DMS153 treated with DMSO at 0.1 percent for 48 hours (cell line): ENCODE results near the gene LRRC45.
"Not testable (repeated sequence)": the region's sequence is repeated elsewhere in the genome, so short reads cannot be mapped to it uniquely, and the experiment has no call there.

Experiments
- DNase-seq: peaks from one replicate; lab custom pipeline; 2025; ENCODE audit not compliant: unreplicated experiment; lab: John Stamatoyannopoulos, UW

LRRC45 gene

DNA sequence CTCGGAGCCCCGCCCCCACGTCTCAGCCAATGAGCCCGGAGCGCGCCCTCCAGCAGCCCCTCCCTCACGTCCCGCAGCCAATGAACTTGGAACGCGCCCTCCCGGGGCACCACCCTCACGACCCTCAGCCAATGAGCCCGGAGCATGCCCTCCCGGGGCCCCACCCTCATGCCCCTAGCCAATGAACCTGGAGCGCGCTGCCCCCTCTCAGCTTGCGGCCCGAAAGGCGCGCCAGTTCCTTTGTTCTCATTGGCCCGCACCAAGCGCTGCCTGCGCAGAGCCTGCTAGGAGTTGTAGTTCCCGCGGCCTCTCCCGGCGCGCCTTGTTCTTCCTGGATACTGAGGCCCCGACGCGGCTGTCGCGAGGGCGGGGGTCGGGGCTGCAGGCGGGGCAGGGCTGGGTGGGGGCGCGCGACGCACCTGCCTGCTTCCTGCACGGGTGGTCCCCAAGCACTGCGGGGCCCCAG lies at the start of gene LRRC45:
Gene LRRC45, plus strand, starts transcription at position 325 of the 466 bp plus-strand sequence. CDS start 339 bp downstream, outside the sequence.
- peak; percentile 98 for DNase-seq

DNA sequence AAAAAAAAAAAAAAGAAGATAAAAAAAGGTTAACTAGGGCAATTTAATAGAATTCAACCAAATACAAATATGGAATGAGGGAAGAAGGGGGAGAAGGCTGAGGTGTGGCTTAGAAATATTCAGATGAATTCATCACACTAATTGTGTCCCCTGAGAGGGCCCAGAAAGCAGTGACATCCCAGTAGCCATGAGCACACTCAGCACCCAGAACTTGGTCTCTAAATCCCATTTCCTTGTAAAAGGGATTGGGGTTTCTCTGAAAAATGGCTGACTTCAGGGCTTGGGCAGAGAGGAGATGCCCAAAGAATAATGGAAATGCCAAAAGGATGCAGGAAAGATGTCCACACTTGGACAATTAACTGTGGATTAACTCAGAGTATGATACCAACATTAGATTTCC lies 49.7 kb upstream of the LRRC45 start:
- no peak for DNase-seq

DNA sequence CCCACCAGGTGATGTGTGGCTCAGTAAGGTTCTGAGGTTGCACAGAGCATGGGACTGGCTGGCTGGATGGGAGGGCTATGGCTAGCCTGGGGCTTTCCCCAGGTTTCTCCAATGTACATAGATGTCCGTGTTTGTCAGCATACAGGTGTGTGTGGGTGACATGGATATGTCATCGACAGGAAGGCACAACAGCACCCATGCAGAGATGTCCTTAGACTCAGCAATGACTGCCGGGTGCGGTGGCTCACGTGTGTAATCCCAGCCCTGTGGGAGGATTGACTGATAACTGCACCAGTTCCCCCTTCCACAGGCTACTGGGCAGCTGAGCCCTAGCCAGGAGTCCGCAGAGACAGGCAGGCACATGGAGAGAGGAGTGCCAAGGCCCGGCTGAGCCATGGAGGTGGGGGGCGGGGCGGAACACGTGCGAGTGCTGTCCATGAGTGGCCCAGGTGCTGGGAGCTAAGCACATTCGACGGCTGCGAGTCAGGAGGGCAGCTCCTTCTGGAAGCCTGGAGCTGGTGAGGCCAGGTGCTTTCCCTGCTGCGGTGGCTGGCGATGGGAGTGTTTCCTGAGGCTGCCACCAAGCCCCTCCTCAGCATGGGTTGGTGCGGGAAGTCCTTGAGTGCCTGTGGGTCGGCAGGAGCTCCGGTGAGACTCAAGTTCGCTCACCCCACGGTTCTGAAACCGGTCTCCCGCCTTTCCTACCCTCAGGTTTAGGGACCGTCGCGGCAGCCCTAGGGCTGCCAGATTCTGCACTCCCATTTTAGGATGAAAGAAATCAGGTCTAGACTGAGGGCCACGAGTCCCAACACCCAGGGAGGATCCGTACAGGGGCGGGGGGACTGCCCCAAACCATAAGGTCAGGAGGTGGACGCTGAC lies 46.5 kb upstream of the LRRC45 start:
- DNase-seq, result peak; percentile 47

DNA sequence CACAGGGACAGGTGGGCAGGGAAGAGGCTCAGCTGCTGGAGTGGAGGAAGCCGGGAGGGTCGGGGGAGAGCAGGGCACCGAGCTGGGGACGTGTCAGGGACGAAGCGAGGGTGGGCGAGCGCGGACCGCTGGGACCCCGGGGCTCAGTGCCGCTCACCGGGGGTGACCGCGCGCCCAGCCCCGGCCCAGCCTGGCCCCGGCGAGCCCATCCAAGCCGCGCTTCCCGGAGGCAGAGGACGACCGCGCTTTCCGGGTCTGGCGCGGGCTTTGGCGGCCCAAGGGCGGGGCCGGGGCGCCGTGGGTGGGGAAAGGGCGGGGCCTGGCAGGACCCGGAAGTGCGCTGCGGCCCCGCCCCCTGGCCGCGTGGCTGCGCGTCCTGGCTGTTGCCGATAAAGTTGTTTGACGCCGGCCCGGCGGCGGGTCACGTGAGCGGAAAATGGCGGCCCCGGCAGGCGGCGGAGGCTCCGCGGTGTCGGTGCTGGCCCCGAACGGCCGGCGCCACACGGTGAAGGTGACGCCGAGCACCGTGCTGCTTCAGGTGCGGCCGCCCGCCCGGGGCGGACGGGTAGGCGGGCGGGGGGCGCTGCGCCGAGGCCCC lies 45.8 kb upstream of the LRRC45 start, which contains the start of gene ASPSCR1:
Gene ASPSCR1, plus strand, starts transcription at position 419 of the 598 bp plus-strand sequence. Its CDS starts 18 bp downstream, at position 437.
- DNase-seq, result peak; percentile 62

DNA sequence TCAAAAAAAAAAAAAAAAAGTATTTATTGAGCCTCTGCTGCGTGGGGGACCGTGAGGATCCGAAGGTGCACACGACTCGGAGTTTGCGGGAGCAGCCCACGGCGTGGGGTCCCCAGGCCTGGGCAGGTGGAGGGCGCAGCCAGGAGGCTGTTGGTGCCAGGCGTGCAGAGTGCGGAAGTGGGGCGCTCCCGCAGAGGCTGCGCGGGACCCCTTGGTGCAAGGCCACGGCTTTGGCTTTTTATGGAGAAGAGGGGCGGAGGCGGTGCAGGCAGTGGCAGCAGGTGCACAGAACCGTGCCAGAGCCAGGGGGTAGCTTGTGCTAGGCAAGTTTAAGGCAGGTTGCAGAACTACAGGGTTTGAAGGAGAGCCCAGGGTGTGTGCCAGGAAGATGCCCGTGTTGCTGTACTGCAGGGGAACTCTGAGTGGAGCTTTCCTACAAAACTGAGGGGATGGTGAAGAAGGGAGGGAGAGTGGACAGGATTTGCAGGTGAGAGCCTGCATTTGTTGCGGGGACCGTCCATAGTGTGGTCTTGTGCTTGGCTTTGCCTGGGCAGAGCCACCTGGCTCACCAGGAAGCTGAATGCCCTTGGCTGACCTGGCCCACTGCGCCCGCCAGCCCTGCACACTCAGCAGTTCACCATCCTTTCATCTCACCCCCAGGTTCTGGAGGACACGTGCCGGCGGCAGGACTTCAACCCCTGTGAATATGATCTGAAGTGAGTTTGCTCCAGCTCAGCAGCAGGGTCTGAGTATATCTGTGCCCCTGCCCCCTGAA lies 44.4 kb upstream of the LRRC45 start:
- no peak for DNase-seq

DNA sequence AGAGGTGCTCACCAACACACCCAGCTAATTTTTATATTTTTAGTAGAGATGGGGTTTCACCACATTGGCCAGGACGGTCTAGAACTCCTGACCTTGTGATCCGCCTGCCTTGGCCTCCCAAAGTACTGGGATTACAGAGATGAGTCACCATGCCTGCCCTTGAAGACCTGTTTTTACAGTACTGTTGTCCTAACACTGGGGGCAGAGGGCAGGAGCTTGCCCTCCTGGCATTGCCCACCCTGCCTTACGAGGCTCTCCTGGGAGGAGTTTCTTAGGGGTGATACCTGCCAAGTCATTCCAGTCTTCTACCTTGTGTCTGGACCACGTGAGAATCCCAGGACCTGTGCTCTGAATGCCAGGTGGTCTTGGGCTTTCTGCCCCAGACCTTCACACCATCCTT lies 43.0 kb upstream of the LRRC45 start:
- DNase-seq, result no peak

DNA sequence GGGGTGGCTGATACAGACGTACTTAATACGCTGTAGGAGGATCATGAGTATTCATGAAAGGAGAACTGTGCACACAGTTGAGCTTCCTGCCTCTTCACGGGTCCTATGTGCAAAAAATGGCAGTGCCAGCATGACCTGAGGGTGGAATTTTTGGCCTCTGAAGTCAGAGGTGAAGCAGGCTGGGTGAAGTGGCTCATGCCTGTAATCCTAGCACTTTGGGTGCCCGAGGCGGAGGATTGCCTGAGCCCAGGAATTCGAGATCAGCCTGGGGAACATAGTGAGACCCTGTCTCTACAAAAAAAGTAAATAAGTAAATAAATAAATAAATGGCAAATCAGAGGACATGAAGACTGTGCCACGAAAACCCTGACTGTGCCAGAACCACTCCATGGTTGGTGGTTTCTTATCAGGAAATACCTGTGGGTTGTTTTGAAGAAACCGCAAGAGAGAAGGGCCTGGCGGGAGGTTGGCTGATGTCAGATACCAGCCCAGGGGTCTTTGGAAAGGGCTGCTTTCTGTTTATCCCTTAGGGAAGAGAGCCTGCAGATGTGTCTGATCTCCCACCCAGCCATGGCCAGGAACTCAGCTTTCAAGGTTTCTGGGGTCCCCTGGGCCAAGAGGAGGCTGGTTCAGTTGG lies 42.3 kb upstream of the LRRC45 start:
- no peak for DNase-seq

DNA sequence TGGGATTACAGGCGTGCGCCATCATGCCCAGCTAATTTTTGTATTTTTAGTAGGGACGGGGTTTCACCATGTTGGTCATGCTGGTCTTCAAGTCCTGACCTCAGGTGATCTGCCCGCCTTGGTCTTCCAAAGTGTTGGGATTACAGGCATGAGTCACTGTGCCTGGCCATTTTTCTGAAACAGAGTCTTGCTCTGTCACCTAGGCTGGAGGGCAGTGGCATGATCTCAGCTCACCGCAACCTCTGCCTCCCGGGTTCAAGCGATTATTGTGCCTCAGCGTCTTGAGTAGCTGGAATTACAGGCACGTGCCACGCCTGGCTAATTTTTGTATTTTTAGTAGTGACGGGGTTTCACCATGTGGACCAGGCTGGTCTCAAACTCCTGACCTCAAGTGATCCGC lies 41.6 kb upstream of the LRRC45 start:
- DNase-seq, result not testable (repeated sequence)

DNA sequence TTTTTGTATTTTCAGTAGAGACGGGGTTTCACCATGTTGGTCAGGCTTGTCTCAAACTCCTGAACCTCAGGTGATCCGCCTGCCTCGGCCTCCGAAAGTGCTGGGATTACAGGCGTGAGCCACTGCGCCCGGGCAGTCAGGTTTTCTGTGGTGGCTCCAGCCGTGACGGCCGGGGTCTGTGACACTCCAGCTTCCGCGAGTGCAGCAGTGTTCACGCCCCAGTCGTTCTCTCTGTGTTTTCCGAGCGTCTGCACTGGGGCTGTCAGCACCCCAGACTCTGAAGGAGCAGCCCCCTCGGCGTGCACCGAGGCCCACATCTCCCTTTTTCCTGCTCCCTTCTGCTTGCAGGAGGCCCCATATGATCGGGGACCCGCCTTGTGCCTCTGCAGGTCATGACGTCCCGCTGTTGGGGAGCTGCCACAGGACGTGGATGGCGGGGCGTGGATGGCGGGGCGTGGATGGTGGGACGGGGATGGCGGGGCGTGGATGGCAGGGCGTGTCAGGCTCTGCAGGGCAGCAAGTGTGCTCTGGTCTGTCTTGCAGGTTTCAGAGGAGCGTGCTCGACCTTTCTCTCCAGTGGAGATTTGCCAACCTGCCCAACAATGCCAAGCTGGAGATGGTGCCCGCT lies 40.0 kb upstream of the LRRC45 start:
- no peak for DNase-seq

DNA sequence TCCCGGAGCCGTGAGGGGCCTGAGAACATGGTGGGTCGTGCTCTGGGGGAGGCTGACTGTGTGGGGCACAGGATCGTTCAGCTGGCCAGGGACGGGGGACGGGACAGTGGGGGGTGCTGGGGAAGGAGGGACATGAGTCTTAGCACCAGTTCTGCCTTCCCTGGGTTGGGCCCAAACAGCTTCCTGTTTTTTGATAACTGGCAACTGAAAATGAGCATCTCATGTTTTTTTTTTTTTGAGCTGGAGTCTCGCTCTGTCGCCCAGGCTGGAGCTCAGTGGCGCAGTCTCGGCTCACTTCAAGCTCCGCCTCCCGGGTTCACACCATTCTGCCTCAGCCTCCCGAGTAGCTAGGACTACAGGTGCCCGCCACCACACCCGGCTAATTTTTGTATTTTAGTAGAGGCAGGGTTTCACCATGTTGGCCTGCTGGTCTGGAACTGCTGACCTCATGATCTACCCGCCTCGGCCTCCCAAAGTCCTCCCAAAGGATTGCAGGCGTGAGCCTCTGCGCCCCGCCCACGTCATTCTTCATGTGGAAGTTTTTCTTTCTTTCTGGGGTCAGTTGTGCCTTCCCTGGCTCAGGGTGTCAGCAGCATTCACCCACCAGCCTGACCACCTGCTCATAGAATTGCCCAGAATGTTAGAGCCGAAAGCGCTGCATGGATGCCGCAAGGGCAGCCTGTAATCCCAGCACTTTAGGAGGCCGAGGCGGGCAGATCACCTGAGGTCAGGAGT lies 39.3 kb upstream of the LRRC45 start:
- DNase-seq, result no peak

DNA sequence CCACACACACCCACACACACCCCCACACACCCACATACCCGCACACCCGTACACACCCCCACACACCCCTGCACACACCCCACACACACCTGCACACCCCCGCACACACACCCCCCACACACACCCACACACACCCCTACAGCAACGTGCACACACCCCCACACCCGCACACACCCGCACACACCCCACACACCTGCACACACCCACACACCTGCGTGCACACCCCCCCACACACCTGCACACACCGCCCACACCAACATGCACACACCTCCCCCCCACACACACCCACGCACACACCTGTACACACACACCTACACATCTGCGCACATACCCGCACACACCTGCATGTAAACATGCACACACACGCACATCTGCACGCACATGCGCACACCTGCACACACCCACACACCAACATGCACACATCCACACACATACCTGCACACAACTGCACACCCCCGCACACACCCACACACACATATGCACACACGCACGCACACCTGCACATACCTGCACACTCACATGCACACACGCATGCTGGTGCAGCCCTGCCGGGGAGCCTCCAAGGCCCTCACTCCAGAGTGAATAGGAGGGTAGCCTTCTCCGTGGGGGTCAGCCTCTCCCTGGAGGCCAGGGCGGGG lies 38.2 kb upstream of the LRRC45 start:
- no peak for DNase-seq

DNA sequence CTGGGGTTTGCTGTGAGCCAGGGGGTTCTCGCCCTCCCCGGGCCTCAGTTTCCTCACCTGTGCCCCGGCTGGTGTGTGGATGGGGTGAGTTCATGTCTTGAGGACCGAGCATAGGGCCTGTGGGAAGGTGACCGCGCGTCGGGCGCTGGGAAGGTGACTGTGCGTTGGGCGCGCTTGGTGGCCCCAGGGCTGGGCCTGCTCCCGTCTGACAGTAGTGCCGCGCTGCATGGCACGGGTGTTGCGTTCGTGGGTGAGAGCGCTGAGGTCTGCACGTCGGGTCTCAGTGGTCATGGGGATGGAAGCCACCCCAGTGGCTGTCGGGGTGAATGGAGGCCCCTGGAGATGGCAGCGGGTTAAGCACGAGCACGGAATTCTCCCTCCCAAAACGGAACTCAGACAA lies 36.5 kb upstream of the LRRC45 start:
- DNase-seq, result no peak

DNA sequence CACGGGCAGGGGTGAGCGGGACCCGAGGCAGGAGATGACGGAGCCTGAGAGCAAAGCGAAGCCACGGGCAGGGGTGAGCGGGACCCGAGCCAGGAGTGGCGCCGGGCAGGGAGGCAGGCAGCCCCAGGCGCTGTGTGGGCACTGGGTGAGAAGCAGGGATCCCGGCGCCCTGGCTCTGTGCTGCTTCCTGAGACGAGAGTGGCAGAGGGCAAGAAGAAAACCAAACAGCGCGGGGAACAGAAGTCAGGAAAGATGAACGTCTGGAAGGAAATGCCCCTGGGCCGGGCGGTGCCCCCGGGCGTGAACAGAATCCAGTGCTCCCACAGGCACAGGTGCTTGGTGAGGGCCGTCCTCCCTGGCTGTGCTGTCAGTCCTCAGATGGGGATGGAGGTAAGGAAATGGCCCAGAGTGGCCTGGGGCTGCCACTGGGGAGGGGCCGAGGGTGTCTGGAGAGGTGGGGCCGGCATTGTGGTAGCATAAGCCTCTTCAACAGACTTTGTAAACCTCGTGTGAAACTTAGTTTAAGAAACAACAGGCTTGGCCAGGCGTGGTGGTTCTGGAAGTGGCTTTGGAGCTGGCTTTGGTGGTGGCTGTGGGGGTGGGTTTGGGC lies 35.8 kb upstream of the LRRC45 start:
- DNase-seq, result no peak

DNA sequence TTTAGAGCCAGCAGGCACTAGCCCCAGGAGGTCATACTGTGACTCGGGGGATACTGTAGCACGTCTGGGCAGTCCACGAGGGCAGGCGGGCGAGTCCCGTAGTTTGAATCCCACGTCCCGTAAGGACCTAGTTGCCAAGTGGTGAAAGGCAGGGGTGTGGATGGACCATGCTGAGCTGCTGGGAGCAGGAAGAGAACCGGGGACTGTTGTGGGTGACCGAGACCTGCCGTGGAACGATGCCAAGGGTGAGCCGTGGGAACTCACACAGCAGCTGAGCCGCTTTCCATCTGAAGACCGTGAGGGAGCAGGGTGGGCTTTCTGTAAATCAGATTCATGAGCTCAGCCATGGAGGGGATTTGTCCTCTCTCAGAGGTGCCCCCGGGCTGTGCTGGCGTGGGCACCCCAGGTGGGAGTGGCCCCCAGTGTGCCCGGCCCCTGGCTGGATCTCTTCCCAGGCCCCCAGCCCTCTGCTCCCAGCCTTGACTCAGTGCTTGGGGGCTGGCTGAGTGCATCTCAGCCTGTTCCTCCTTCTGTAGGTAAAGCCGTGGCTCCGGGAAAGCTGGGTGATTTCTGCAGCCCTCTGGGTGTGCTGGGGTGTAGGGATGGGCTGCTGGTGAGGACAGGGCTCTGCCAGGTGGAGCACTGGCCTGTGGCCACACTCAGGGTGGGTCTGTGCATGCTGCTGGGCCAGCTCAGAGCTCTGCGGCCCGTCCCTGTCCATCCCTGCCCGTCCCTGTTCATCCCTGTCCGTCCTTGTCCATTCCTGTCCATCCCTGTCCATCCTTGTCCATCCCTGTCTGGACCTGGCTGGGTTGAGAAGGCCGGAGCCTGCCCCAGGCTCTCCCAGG lies 32.0 kb upstream of the LRRC45 start:
- DNase-seq, result no peak

DNA sequence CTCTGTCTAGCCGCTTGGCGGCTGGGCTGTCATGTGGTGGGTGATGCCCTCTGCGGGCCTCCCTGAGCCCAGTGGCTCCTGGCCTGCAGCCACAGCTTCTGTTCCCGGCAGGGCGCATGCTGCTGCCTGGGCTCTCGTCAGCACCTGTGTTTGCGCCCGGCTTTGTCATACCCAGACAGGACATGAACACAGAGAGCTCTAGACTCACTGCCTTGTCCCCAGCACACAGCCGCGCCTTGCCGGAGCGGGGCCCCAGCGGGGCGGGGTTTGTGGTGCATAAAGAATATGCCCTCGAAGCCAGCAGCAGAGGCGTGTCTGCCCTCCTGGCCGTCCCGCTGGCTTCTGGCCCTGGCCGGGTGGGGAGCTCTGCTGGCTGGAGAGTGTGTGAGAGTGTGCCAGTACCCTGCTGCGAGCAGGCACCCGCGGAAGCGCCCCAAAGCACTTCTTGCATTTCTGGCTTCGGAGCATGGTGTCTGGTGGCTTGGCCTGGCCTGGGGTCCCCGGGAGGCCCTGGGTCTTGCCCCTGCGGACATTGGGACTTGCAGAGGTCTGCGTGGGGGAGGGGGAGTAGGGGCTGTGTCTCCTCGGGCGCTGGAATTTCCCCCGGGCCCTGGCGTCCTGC lies 31.3 kb upstream of the LRRC45 start:
- peak; percentile 12 for DNase-seq

DNA sequence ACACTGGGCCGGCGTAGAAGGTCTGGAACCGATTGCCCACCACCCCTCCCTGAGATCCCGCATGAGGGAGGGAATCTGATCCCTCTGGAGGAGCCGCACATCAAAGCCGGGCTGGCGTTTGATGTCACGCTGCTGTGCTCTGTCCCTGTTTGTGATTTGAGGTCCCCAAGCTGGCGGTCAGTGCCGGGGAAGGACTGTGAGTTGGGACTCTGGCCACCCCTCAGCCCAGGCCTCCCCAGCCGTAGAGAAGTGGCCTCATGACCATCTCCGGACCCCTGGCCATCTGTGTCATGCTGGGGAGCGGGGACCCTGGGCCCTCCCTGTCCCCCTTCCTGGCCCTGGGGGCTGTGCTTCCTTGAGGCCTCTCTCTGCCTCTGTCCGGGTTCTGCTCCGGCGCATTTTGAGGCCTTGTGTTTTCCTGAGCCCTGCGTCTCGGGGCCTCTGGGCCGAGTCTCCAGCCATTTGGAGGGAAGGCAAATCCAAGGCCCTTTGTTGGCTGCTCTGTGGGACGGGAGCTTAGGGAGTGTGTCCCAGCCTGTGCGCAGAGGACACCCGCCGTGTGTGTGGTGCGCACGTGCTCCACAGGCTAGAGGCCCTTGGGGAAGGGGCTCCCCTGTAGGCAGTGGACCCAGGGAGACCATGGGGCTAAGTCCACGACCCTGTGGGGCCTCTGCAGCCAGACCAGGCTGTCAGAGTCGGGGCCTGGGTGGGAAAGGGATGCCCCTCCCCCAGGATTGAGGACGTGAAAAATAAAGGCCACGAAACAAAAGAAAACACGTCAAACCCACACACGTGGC lies 30.6 kb upstream of the LRRC45 start:
- no peak for DNase-seq
